ENCODE measurements around the gene FNDC3B.

The FNDC3B gene

GRCh38 chr3:172138193-172138537 is 98.8 kb downstream of the FNDC3B start:
- peaks cover 19% of the 10 kb centered on the region for H3K4me1 ChIP-seq
- no peak for DNase-seq
- H3K4me3 ChIP-seq (ENCODE audit: low read depth, low read length), result no peak overlapping the region

GRCh38 chr3:172138792-172139507 is 99.6 kb downstream of the FNDC3B start:
- TF ChIP-seq, protein P1, sequence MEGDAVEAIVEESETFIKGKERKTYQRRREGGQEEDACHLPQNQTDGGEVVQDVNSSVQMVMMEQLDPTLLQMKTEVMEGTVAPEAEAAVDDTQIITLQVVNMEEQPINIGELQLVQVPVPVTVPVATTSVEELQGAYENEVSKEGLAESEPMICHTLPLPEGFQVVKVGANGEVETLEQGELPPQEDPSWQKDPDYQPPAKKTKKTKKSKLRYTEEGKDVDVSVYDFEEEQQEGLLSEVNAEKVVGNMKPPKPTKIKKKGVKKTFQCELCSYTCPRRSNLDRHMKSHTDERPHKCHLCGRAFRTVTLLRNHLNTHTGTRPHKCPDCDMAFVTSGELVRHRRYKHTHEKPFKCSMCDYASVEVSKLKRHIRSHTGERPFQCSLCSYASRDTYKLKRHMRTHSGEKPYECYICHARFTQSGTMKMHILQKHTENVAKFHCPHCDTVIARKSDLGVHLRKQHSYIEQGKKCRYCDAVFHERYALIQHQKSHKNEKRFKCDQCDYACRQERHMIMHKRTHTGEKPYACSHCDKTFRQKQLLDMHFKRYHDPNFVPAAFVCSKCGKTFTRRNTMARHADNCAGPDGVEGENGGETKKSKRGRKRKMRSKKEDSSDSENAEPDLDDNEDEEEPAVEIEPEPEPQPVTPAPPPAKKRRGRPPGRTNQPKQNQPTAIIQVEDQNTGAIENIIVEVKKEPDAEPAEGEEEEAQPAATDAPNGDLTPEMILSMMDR (IDR thresholded peaks at IDR 0.05; ENCODE audit: low read depth, low read length), result no peak
- H3K36me3 ChIP-seq, result no peaks in the 10 kb centered on the region
- H3K27me3 ChIP-seq, result no peaks in the 10 kb centered on the region
- DNase-seq, result peak; percentile 54
- no peaks in the 10 kb centered on the region for H3K9me3 ChIP-seq
- H3K4me3 ChIP-seq (ENCODE audit: low read depth, low read length), result no peak overlapping the region
- H3K4me1 ChIP-seq, result peaks cover 19% of the 10 kb centered on the region

More at GRCh38 chr3:172138193-172138537, 98.8 kb downstream of the FNDC3B start:
- H3K9me3 ChIP-seq, result no peaks in the 10 kb centered on the region
- TF ChIP-seq, protein P1 (IDR thresholded peaks at IDR 0.05; ENCODE audit: low read depth, low read length), result no peak
- no peaks in the 10 kb centered on the region for H3K27me3 ChIP-seq
- no peaks in the 10 kb centered on the region for H3K36me3 ChIP-seq

- H3K9me3 ChIP-seq, result no peaks in the 10 kb centered on the region
- H3K36me3 ChIP-seq, result no peaks in the 10 kb centered on the region
- DNase-seq, result no peak
- H3K27me3 ChIP-seq, result no peaks in the 10 kb centered on the region
- no peak overlapping the region for H3K4me3 ChIP-seq (ENCODE audit: low read depth, low read length)
- peaks cover 19% of the 10 kb centered on the region for H3K4me1 ChIP-seq
- TF ChIP-seq, protein P1 (IDR thresholded peaks at IDR 0.05; ENCODE audit: low read depth, low read length), result no peak
These were observed 100.3 kb downstream of the FNDC3B start for GRCh38 chr3:172139528-172140276.

GRCh38 chr3:172140499-172141391 is 101.4 kb downstream of the FNDC3B start:
- DNase-seq, result no peak
- TF ChIP-seq, protein P1 (IDR thresholded peaks at IDR 0.05; ENCODE audit: low read depth, low read length), result no peak
- no peaks in the 10 kb centered on the region for H3K27me3 ChIP-seq
- H3K4me1 ChIP-seq, result peaks cover 16% of the 10 kb centered on the region
- no peak overlapping the region for H3K4me3 ChIP-seq (ENCODE audit: low read depth, low read length)
- H3K9me3 ChIP-seq, result no peaks in the 10 kb centered on the region
- H3K36me3 ChIP-seq, result no peaks in the 10 kb centered on the region

GRCh38 chr3:172142051-172142863 is 102.9 kb downstream of the FNDC3B start:
- H3K4me3 ChIP-seq (ENCODE audit: low read depth, low read length), result no peak overlapping the region
- peaks cover 16% of the 10 kb centered on the region for H3K4me1 ChIP-seq
- TF ChIP-seq, protein P1 (IDR thresholded peaks at IDR 0.05; ENCODE audit: low read depth, low read length), result no peak
- no peaks in the 10 kb centered on the region for H3K36me3 ChIP-seq
- H3K27me3 ChIP-seq, result no peaks in the 10 kb centered on the region
- no peaks in the 10 kb centered on the region for H3K9me3 ChIP-seq
- no peak for DNase-seq

Data from BE2C (cell line).